ENCODE measurements around the gene MEI4. TPM values are rescaled to one million over a fixed set of nuclear protein-coding genes. Genes with fewer than 3 reads are reported as not detected.

MEI4 gene, protein sequence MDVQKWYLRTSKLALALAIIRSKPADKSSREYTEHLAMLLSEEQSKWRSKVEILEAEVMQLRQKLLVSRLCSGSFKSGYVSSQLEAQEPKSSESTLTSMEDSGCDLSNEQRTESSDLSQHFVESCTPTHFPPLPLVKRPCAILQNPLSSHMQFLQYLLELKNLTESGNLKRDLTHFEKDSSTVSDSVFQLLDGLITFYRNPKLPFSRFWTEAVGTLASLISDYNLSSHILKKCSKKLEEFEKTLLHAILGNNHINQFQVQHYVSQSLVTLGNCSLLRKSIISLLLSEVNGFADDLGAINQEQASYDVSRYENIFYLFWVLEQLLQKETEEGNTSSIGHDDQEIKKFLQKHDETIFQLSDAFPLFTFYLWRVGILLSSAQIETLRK
- total RNA-seq (not detected in 2 replicates), polyA plus RNA-seq (not detected in 2 replicates), polyA minus RNA-seq (not detected in 2 replicates)
- total RNA-seq (2013) = 0.02 TPM

DNA sequence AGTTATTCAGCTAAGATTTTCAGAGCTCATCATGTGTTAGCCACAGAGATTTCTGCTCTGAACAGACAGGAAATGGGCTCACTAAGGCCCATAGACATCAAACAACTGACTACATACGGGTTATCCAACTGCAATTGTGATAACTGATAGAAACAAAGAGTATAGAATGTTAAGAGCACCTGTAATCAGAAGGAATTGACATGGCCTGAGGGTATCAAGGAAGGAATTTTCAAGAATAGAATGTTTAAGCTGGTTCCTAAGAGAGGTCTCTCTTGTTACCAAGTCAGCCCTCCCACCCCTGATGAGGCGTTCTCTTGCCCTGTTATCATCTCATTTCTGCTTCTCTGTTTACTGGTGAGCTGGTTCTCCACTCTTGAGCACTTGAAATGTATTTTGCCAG lies at the start of gene MEI4:
TSS of gene MEI4 (plus strand) at position 301 of the 400 bp plus-strand sequence. CDS start 37,633 bp downstream, outside the sequence.
- Histone ChIP-seq H3K4me3 (ENCODE audit: control extremely low read depth in 1 of 5, extremely low read depth in 1 of 5, insufficient read depth in 1 of 5, low read depth in 2 of 5, low read length in 4 of 5) (no peak within 1 kb of the TSS), H4K20me1 (ENCODE audit: control insufficient read depth, insufficient read depth, low read length, poor library complexity, severe bottlenecking) (no peaks in the 10 kb centered on the region), H3K9ac (ENCODE audit: low read length) (no peak within 1 kb of the TSS), H3K79me2 (ENCODE audit: control insufficient read depth, insufficient read depth, low read length) (no peaks in the 10 kb centered on the region), H3K4me2 (replicated peaks; ENCODE audit: low read depth, low read length, poor library complexity, severe bottlenecking) (no peak within 1 kb of the TSS), H3K36me3 (replicated peaks in 1 of 2; ENCODE audit: control extremely low read depth in 1 of 2, control insufficient read depth in 1 of 2, extremely low read depth in 1 of 2, insufficient read depth in 2 of 2, low read length in 1 of 2) (no peaks in the 10 kb centered on the region), H3K9me3 (ENCODE audit: control extremely low read depth in 1 of 3, control insufficient read depth in 2 of 3, insufficient read depth in 1 of 3, low read length in 2 of 3) (peaks cover 0 to 9% (median 0%) of the 10 kb centered on the region in 3 donors), H2AFZ (ENCODE audit: insufficient read depth, low read depth, low read length, poor library complexity, severe bottlenecking) (no peak within 1 kb of the TSS), H3K27ac (ENCODE audit: low read length in 2 of 2) (no peak within 1 kb of the TSS), H3K27me3 (replicated peaks in 1 of 4; ENCODE audit: control extremely low read depth in 1 of 4, control insufficient read depth in 3 of 4, insufficient read depth in 4 of 4, low read length in 3 of 4) (no peaks in the 10 kb centered on the region), H3K4me1 (ENCODE audit: control insufficient read depth in 2 of 2, insufficient read depth in 2 of 2, low read length in 2 of 2) (no peaks in the 10 kb centered on the region)
- WGBS (ENCODE audit: insufficient coverage) = no CpG with 5 or more reads among the region's 2 CpGs
- ChIA-PET CTCF (no interaction called here), POLR2A (no interaction called here)
- Mint-ChIP-seq H3K27ac (no peak within 1 kb of the TSS), H3K9me3 (ENCODE audit: insufficient read depth) (no peaks in the 10 kb centered on the region), H3K4me1 (no peaks in the 10 kb centered on the region), H3K4me3 (no peak within 1 kb of the TSS), H3K27me3 (peaks cover 9% of the 10 kb centered on the region)
- ATAC-seq (ENCODE audit: low read depth) (no peak), DNase-seq (no peak)
- TF ChIP-seq EZH2 (IDR thresholded peaks at IDR 0.05; ENCODE audit: borderline replicate concordance, insufficient read depth, low read depth, low read length, poor library complexity, severe bottlenecking) = no peak
- TF ChIP-seq, protein P1, sequence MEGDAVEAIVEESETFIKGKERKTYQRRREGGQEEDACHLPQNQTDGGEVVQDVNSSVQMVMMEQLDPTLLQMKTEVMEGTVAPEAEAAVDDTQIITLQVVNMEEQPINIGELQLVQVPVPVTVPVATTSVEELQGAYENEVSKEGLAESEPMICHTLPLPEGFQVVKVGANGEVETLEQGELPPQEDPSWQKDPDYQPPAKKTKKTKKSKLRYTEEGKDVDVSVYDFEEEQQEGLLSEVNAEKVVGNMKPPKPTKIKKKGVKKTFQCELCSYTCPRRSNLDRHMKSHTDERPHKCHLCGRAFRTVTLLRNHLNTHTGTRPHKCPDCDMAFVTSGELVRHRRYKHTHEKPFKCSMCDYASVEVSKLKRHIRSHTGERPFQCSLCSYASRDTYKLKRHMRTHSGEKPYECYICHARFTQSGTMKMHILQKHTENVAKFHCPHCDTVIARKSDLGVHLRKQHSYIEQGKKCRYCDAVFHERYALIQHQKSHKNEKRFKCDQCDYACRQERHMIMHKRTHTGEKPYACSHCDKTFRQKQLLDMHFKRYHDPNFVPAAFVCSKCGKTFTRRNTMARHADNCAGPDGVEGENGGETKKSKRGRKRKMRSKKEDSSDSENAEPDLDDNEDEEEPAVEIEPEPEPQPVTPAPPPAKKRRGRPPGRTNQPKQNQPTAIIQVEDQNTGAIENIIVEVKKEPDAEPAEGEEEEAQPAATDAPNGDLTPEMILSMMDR (IDR thresholded peaks at IDR 0.05) = no peak
- intact Hi-C loops (cut with micrococcal nuclease) = no loop called here

DNA sequence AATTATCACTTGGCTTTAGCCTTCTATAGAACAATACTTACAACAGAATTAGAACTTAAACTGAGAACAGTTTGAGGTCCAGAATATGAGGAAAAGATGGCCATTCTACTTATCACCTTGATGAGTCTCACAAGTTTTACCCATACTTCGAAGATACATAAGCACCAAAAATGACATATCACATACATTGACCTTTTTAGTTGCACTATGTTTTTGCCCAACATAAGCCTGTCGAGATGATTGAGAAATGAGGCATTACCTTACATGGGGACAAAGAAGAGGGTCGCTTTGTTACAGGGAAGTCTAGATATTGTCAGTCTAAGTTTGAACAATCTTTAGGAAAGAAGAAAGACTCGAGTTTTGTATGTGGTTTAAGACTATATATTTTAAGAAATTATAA lies 48.4 kb upstream of the MEI4 start:
- ChIA-PET CTCF (no interaction called here), POLR2A (no interaction called here)
- Mint-ChIP-seq H3K4me1 (no peaks in the 10 kb centered on the region), H3K27me3 (no peaks in the 10 kb centered on the region), H3K9me3 (ENCODE audit: insufficient read depth) (peaks cover 4% of the 10 kb centered on the region), H3K27ac (no peak overlapping the region), H3K4me3 (no peak overlapping the region)
- Histone ChIP-seq H3K9me3 (ENCODE audit: control extremely low read depth in 1 of 3, control insufficient read depth in 2 of 3, insufficient read depth in 1 of 3, low read length in 2 of 3) (peaks cover 0 to 1% (median 0%) of the 10 kb centered on the region in 3 donors), H3K4me2 (replicated peaks; ENCODE audit: low read depth, low read length, poor library complexity, severe bottlenecking) (no peak overlapping the region), H3K4me3 (ENCODE audit: control extremely low read depth in 1 of 5, extremely low read depth in 1 of 5, insufficient read depth in 1 of 5, low read depth in 2 of 5, low read length in 4 of 5) (no peak overlapping the region), H3K36me3 (replicated peaks in 1 of 2; ENCODE audit: control extremely low read depth in 1 of 2, control insufficient read depth in 1 of 2, extremely low read depth in 1 of 2, insufficient read depth in 2 of 2, low read length in 1 of 2) (no peaks in the 10 kb centered on the region), H3K27me3 (replicated peaks in 1 of 4; ENCODE audit: control extremely low read depth in 1 of 4, control insufficient read depth in 3 of 4, insufficient read depth in 4 of 4, low read length in 3 of 4) (no peaks in the 10 kb centered on the region), H3K27ac (ENCODE audit: low read length in 2 of 2) (no peak overlapping the region), H4K20me1 (ENCODE audit: control insufficient read depth, insufficient read depth, low read length, poor library complexity, severe bottlenecking) (no peaks in the 10 kb centered on the region), H3K9ac (ENCODE audit: low read length) (no peak overlapping the region), H2AFZ (ENCODE audit: insufficient read depth, low read depth, low read length, poor library complexity, severe bottlenecking) (no peak overlapping the region), H3K79me2 (ENCODE audit: control insufficient read depth, insufficient read depth, low read length) (no peaks in the 10 kb centered on the region), H3K4me1 (ENCODE audit: control insufficient read depth in 2 of 2, insufficient read depth in 2 of 2, low read length in 2 of 2) (no peaks in the 10 kb centered on the region)
- DNase-seq = no peak
- no peak for ATAC-seq (ENCODE audit: low read depth)
- intact Hi-C loops (cut with micrococcal nuclease) = no loop called here
- no peak for TF ChIP-seq EZH2 (IDR thresholded peaks at IDR 0.05; ENCODE audit: borderline replicate concordance, insufficient read depth, low read depth, low read length, poor library complexity, severe bottlenecking)
- TF ChIP-seq, protein P1 (IDR thresholded peaks at IDR 0.05) = no peak
- 100% methylated on average over 1 of the region's 4 CpGs for WGBS (ENCODE audit: insufficient coverage)

All from B cell (primary cell).